Activated naive CD8-positive, alpha-beta T cell (primary cell): ENCODE measurements around the gene XK.
"Not testable (repeated sequence)": the region's sequence is repeated elsewhere in the genome, so short reads cannot be mapped to it uniquely, and the experiment has no call there.

Experiments
- H3K27ac Mint-ChIP-seq: one replicate; pipeline ENCODE4 v1.8.0; 2021; ENCODE audit warnings: mixed read lengths
- H3K27me3 Mint-ChIP-seq: one replicate; pipeline ENCODE4 v1.8.0; 2021; ENCODE audit warnings: mixed read lengths
- H3K36me3 Mint-ChIP-seq: one replicate; pipeline ENCODE4 v1.8.0; 2021; ENCODE audit warnings: mixed read lengths
- H3K4me1 Mint-ChIP-seq: one replicate; pipeline ENCODE4 v1.8.0; 2021; ENCODE audit warnings: low read depth, mixed read lengths
- H3K4me3 Mint-ChIP-seq: one replicate; pipeline ENCODE4 v1.8.0; 2021; ENCODE audit warnings: mild to moderate bottlenecking, mixed read lengths
- H3K9me3 Mint-ChIP-seq: one replicate; pipeline ENCODE4 v1.8.0; 2021; ENCODE audit warnings: low read depth, mixed read lengths

XK gene

DNA sequence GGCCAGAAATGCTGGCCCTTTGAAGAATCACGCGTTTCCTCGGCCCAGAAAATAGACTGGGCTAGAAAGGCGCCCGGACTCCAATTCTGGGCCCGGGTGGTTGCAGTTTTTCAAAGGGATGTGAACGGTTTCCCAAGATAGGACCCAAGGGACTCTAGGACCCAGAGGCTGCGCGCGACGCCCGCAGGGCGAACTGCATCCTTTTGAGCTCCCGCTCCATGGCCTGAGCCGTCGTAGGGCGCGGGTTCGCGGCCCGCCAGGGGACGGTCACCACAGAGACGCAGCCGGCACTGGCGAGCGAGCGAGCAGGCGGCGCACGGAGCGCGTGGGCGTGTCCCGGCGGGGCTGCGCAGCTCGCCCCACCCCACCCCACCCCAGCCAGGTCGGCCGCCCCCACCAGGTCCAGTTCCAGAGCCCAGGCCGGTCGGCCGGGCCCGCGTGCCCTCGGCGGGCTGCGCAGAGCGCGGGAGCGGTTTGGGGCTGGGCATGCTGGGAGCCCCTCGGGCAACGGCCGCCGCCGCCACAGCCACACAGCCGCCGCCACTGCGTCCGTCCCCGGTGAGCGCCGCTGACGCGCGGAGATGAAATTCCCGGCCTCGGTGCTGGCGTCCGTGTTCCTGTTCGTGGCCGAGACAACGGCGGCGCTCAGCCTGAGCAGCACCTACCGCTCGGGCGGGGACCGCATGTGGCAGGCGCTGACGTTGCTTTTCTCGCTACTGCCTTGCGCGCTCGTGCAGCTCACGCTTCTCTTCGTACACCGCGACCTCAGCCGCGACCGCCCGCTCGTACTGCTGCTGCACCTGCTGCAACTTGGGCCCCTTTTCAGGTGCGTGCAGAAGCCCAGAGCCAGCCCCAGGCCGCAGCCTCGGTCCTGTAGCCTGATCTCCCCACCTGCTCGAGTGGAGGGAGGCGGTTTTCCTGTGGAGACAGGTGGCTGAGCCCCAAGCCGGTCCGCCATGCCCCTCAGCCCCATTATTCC is at the start of gene XK:
Gene XK, plus strand, starts transcription at position 411 of the 979 bp plus-strand sequence. Its CDS starts 171 bp downstream, at position 582.
- peaks cover 3% of the 10 kb centered on the region for H3K27me3 Mint-ChIP-seq
- no peaks in the 10 kb centered on the region for H3K9me3 Mint-ChIP-seq
- peak within 1 kb of the TSS; percentile 70 for H3K4me3 Mint-ChIP-seq
- H3K4me1 Mint-ChIP-seq: no peaks in the 10 kb centered on the region
- H3K36me3 Mint-ChIP-seq: no peaks in the 10 kb centered on the region
- H3K27ac Mint-ChIP-seq: no peak within 1 kb of the TSS

GRCh38 chrX:37638047-37638446 is 47.5 kb upstream of the XK start:
- no peak overlapping the region for H3K27ac Mint-ChIP-seq
- H3K36me3 Mint-ChIP-seq: no peaks in the 10 kb centered on the region
- no peaks in the 10 kb centered on the region for H3K27me3 Mint-ChIP-seq
- no peak overlapping the region for H3K4me3 Mint-ChIP-seq
- H3K9me3 Mint-ChIP-seq: no peaks in the 10 kb centered on the region
- H3K4me1 Mint-ChIP-seq: no peaks in the 10 kb centered on the region

DNA sequence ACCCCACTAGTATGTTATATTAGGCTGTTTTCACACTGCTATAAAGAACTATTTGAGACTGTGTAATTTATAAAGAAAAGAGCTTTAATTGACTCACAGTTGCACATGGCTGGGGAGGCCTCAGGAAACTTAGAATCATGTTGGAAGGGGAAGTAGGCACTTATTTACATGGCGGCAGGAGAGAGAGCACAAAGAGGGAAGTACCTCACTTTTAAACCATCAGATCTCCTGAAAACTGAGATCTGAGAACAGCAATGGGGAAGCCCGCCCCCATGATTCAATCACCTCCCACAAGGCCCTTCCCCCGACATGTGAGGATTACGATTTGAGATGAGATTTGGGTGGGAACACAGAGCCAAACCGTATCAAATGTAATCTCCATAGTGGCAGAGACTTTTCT is 45.4 kb upstream of the XK start:
- Mint-ChIP-seq H3K9me3 (no peaks in the 10 kb centered on the region), H3K4me3 (no peak overlapping the region), H3K4me1 (no peaks in the 10 kb centered on the region), H3K27ac (no peak overlapping the region), H3K36me3 (no peaks in the 10 kb centered on the region), H3K27me3 (no peaks in the 10 kb centered on the region)

DNA sequence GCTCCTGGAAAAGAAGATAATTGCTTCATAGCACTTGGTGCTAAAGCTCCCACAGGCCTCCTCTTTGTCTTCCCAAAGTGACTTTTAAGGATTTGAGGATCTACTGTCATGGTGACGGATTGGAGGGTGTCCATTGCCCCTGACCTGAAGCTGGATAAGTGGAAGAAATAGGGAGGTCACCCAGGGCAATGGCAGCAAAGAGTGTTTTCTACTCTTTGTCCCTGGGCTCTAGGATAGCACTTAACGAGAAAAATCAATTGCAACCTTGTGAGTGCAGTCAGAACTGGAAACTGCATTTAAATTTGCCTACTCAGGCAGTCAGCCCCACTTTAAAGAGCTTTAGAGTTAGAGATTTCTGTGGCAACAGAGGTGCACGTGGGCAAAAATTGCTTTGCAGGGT is 43.7 kb upstream of the XK start:
- no peaks in the 10 kb centered on the region for H3K4me1 Mint-ChIP-seq
- no peaks in the 10 kb centered on the region for H3K27me3 Mint-ChIP-seq
- no peak overlapping the region for H3K27ac Mint-ChIP-seq
- no peak overlapping the region for H3K4me3 Mint-ChIP-seq
- no peaks in the 10 kb centered on the region for H3K9me3 Mint-ChIP-seq
- no peaks in the 10 kb centered on the region for H3K36me3 Mint-ChIP-seq

- Mint-ChIP-seq H3K4me3 (no peak overlapping the region), H3K9me3 (no peaks in the 10 kb centered on the region), H3K4me1 (no peaks in the 10 kb centered on the region), H3K36me3 (no peaks in the 10 kb centered on the region), H3K27me3 (no peaks in the 10 kb centered on the region), H3K27ac (no peak overlapping the region)
Measured at GRCh38 chrX:37644381-37645305, 40.9 kb upstream of the XK start.

GRCh38 chrX:37646254-37646653 is 39.3 kb upstream of the XK start:
- no peaks in the 10 kb centered on the region for H3K27me3 Mint-ChIP-seq
- H3K9me3 Mint-ChIP-seq: no peaks in the 10 kb centered on the region
- no peaks in the 10 kb centered on the region for H3K36me3 Mint-ChIP-seq
- no peak overlapping the region for H3K27ac Mint-ChIP-seq
- no peaks in the 10 kb centered on the region for H3K4me1 Mint-ChIP-seq
- no peak overlapping the region for H3K4me3 Mint-ChIP-seq

GRCh38 chrX:37650879-37651278 is 34.7 kb upstream of the XK start:
- not testable (repeated sequence) for H3K4me3 Mint-ChIP-seq, H3K27me3 Mint-ChIP-seq, H3K4me1 Mint-ChIP-seq, H3K36me3 Mint-ChIP-seq, H3K9me3 Mint-ChIP-seq, H3K27ac Mint-ChIP-seq

DNA sequence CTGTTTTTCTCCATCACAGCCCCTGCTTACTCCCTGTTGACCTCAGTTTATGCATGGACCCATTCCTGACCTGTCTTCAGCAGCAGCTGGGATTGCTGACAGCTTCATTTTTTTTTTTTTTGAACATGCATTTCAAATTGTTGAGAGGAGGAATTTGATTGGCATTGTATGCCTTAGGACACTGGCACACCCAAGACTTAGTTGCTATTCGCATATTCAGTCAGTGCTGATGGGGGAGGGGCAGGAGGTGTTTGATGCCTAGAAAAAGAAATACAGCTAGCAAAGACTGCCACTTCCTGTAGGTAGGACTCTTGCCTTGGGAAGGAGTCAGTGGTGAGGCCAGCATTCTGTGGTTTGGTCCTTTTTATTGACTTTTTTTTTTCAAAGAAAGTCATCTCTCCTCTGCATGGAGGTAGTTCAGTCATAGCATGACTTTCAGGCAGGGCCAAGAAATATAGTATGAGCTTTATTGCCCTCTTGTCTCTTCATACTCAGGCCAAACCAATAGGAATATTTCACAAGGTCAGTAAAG is 33.6 kb upstream of the XK start:
- no peaks in the 10 kb centered on the region for H3K27me3 Mint-ChIP-seq
- H3K4me1 Mint-ChIP-seq: no peaks in the 10 kb centered on the region
- H3K9me3 Mint-ChIP-seq: no peaks in the 10 kb centered on the region
- H3K4me3 Mint-ChIP-seq: no peak overlapping the region
- H3K27ac Mint-ChIP-seq: no peak overlapping the region
- no peaks in the 10 kb centered on the region for H3K36me3 Mint-ChIP-seq

DNA sequence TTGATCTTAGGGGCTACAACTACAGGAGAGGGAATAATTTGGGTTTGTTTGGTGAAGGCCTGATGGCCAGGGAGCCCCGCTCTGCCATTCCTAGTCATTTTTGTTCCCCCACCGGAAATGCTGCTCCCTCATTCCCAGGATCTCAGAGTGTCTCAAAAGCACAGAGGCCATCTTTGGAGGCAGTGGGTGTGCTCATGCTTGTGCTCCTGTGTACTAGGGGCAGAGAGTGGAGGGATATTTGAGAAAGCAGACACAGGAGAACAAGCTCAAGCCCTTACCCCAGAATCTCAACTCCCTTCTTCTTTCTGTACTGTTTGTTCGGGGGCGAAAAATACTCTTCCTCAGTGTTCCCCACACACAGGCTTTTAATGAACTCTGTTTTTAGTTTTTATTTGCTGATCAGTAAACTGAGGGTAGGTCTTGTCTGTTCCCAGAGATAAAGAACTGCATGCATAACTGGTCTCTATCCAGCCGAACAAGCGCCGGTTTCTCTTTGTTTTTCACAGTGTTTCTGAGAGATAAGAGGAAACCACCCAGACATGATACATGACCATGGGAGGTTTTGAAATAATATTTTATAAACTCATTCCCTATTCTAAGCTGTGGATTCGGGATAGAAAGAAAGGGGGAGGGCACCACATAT is 32.9 kb upstream of the XK start:
- no peaks in the 10 kb centered on the region for H3K9me3 Mint-ChIP-seq
- H3K36me3 Mint-ChIP-seq: no peaks in the 10 kb centered on the region
- no peak overlapping the region for H3K4me3 Mint-ChIP-seq
- no peaks in the 10 kb centered on the region for H3K4me1 Mint-ChIP-seq
- H3K27ac Mint-ChIP-seq: no peak overlapping the region
- H3K27me3 Mint-ChIP-seq: no peaks in the 10 kb centered on the region

GRCh38 chrX:37653397-37654085 is 32.0 kb upstream of the XK start:
- Mint-ChIP-seq H3K36me3 (no peaks in the 10 kb centered on the region), H3K27ac (no peak overlapping the region), H3K9me3 (no peaks in the 10 kb centered on the region), H3K27me3 (no peaks in the 10 kb centered on the region), H3K4me1 (no peaks in the 10 kb centered on the region), H3K4me3 (no peak overlapping the region)

DNA sequence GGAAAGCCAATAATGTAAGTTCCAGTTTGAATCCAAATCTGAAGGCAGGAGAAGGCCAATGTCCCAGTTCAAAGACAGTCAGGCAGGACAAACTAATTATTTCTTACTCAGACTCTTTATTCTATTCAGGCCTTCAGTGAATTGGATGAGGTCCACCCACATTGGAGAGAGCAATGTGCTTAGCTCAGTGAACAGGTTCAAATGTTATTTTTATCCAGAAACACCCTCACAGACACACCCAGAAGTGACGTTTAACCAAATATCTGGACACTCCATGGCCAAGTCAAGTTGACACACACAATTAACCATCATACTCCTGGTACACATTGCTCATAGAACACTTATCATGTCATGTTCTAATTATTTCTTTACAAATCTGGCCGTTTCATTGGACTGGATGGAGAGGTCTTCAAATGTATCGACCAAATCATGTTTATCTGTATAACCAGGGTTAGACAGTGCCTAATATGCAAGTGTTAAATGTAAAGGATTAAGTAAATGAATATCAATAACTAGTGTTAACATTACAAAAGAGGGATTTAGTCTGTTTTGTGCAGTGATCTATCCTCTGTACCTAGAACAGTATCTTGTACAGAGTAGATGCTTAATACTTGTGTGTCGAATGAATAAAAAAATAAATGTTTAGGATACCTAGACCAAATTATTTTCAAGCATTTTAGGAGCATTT is 27.1 kb upstream of the XK start:
- H3K4me1 Mint-ChIP-seq: no peaks in the 10 kb centered on the region
- no peaks in the 10 kb centered on the region for H3K36me3 Mint-ChIP-seq
- H3K27ac Mint-ChIP-seq: no peak overlapping the region
- no peaks in the 10 kb centered on the region for H3K27me3 Mint-ChIP-seq
- H3K9me3 Mint-ChIP-seq: no peaks in the 10 kb centered on the region
- no peak overlapping the region for H3K4me3 Mint-ChIP-seq

DNA sequence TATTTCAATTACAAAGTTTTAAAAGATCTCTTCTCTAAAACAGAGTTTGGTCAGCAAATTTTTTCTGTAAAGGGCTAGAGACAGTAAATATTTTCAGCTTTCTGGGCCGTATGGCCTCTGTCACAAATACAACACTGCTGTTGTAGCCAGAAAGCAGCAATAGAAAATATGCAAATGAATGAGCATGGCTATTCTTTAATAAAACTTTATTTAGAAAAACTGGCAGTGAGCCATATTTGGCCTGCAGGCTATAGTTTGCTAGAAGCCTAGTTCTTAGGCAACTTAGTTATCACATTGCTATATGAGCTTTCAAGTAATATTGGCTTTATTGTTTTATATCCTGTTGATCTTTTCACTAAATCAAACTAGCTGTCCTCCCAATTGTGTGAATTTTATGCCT is 26.5 kb upstream of the XK start:
- no peak overlapping the region for H3K4me3 Mint-ChIP-seq
- no peaks in the 10 kb centered on the region for H3K4me1 Mint-ChIP-seq
- no peaks in the 10 kb centered on the region for H3K27me3 Mint-ChIP-seq
- no peaks in the 10 kb centered on the region for H3K9me3 Mint-ChIP-seq
- no peaks in the 10 kb centered on the region for H3K36me3 Mint-ChIP-seq
- no peak overlapping the region for H3K27ac Mint-ChIP-seq

- no peaks in the 10 kb centered on the region for H3K27me3 Mint-ChIP-seq
- H3K36me3 Mint-ChIP-seq: no peaks in the 10 kb centered on the region
- no peaks in the 10 kb centered on the region for H3K9me3 Mint-ChIP-seq
- no peak overlapping the region for H3K27ac Mint-ChIP-seq
- no peak overlapping the region for H3K4me3 Mint-ChIP-seq
- H3K4me1 Mint-ChIP-seq: no peaks in the 10 kb centered on the region
Measured at GRCh38 chrX:37662181-37662580, 23.4 kb upstream of the XK start.

DNA sequence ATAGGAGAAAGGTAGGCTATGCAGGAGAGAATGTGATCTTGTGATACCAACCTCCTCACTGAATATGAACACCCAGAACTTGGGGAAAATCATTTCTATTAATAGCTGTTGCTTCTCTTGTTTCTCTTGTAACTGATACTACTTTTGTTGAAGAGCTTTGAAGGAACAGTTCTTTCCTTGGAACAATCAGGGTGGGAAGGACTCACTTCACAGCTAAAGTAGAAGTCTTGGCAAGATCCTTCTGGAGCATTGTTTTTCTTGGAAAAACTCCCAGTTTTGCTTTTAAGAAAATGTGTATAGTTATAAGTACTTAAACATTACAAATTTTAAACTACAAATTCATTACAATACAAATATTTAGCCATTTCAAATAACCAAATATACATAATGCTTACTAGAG is 19.1 kb upstream of the XK start:
- H3K27me3 Mint-ChIP-seq: no peaks in the 10 kb centered on the region
- H3K4me1 Mint-ChIP-seq: no peaks in the 10 kb centered on the region
- no peaks in the 10 kb centered on the region for H3K36me3 Mint-ChIP-seq
- no peak overlapping the region for H3K27ac Mint-ChIP-seq
- no peaks in the 10 kb centered on the region for H3K9me3 Mint-ChIP-seq
- no peak overlapping the region for H3K4me3 Mint-ChIP-seq
